ENCODE results near the gene GKN2.

Gene GKN2

GRCh38 chr2:68952887-68953521 lies at the start of gene GKN2:
TSS of gene GKN2 (minus strand) at chr2:68952893. CDS start at chr2:68952861, 32 bp downstream.
- no peak for DNase-seq

GRCh38 chr2:69001879-69002278 lies 49.2 kb upstream of the GKN2 start:
- DNase-seq, result no peak

- no peak for DNase-seq
Measured at GRCh38 chr2:68997401-68997800, 44.7 kb upstream of the GKN2 start.

GRCh38 chr2:68995916-68996315 lies 43.2 kb upstream of the GKN2 start:
- DNase-seq, result no peak

- no peak for DNase-seq
Measured at GRCh38 chr2:68994864-68995263, 42.2 kb upstream of the GKN2 start.

- no peak for DNase-seq
Measured at GRCh38 chr2:68993660-68994059, 41.0 kb upstream of the GKN2 start.

GRCh38 chr2:68992933-68993332 lies 40.2 kb upstream of the GKN2 start:
- DNase-seq, result no peak

GRCh38 chr2:68992341-68992740 lies 39.6 kb upstream of the GKN2 start:
- no peak for DNase-seq

GRCh38 chr2:68989035-68989434 lies 36.3 kb upstream of the GKN2 start:
- DNase-seq, result no peak

- no peak for DNase-seq
Measured at GRCh38 chr2:68987021-68987503, 34.4 kb upstream of the GKN2 start.

GRCh38 chr2:68980956-68981355 lies 28.3 kb upstream of the GKN2 start:
- no peak for DNase-seq

GRCh38 chr2:68978098-68978497 lies 25.4 kb upstream of the GKN2 start:
- no peak for DNase-seq

- no peak for DNase-seq
Measured at GRCh38 chr2:68977453-68977852, 24.8 kb upstream of the GKN2 start.

- no peak for DNase-seq
Measured at GRCh38 chr2:68975844-68976243, 23.2 kb upstream of the GKN2 start.

GRCh38 chr2:68974946-68975665 lies 22.4 kb upstream of the GKN2 start:
- DNase-seq, result no peak

- no peak for DNase-seq
Measured at GRCh38 chr2:68974251-68974650, 21.6 kb upstream of the GKN2 start, which contains the start of gene GKN1. TSS of gene GKN1 (plus strand) at chr2:68974636. CDS start at chr2:68974678, 42 bp downstream.

GRCh38 chr2:68971591-68972231 lies 19.0 kb upstream of the GKN2 start:
- DNase-seq, result no peak

- no peak for DNase-seq
Measured at GRCh38 chr2:68970566-68971265, 18.0 kb upstream of the GKN2 start.

GRCh38 chr2:68969736-68970490 lies 17.2 kb upstream of the GKN2 start:
- DNase-seq, result no peak

GRCh38 chr2:68968221-68968620 lies 15.5 kb upstream of the GKN2 start:
- no peak for DNase-seq

- DNase-seq, result no peak
Measured at GRCh38 chr2:68964282-68964681, 11.6 kb upstream of the GKN2 start.

GRCh38 chr2:68961380-68961779 lies 8.7 kb upstream of the GKN2 start:
- DNase-seq, result no peak

- no peak for DNase-seq
Measured at GRCh38 chr2:68959001-68959400, 6.3 kb upstream of the GKN2 start.
